GM19455 (cell line): Measurements from ENCODE around the gene NHERF2.
"Not testable (repeated sequence)": the region's sequence is repeated elsewhere in the genome, so short reads cannot be mapped to it uniquely, and the experiment has no call there.

ENCODE experiments used
- ATAC-seq: cut with Tn5 transposase; IDR thresholded peaks from one replicate; pipeline ENCODE4 v1.9.1; 2021; ENCODE audit not compliant: unreplicated experiment

NHERF2 gene

DNA sequence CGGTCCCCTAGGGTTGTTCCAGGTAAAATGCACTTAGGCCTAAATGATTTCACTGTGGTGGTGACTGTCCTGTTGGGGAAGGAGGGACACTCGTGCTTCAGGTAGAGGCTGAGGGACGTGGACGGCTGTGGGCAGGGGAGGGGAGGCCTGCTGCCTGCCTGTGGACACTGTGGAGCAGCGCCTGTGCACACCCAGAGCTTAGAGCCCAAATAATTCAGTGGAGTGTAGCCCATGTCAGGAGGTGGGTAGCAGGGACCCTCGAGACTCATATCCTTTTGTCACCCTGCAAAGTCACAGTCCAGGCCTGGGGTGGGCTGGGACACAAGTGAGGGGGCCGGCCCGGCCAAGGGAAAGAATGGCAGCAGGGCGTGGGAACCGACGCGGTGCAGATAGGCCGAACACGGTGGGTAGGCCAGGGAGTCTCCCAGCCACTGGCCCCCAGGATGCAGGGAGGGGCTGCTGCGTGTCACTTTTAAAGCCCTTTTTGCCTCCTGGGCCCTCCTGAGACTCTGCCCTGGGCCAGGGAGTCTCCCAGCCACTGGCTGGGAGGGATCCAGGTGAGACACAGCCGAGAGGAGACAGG, 733 bp upstream of the NHERF2 start:
- no peak for ATAC-seq

DNA sequence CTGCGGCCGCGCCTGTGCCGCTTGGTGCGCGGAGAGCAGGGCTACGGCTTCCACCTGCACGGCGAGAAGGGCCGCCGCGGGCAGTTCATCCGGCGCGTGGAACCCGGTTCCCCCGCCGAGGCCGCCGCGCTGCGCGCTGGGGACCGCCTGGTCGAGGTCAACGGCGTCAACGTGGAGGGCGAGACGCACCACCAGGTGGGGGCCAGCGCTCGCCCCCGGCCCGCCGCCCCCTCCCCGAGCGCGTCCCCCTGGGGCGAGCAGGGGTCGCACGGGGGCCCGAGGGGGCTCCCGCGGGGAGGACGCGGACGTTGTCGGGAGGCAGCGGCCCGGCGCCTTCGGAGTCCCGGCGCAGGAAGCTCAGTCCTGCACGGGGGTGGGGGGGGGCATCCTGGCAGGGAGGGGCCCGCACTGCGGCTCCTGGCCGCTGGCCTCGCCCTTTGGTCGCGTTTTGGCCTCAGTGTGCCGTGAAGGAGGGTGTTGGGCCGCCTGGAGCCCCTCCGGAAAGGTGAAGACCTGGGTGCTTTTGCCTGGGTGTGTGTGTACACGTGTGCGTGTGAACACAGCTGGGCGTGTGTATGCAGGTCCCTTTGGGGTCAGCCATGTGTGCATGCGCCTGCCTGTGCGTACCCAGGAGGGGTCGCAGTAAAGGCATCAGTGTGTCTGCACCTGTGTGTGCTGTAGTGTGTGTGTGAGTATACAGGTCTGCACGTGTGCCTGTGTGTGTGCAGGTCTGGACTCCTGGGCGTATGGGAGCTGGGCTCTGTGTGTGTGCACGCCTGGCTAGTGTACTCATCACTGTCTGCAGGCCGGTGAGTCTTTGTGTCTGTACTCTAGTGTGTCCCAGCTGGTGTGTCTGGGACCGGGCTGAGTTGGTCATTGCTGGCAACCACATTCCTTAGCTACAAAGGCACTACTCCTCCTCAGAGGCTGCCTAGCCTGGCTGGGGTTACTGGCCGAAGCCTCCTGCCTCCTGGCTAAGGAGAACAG, 615 bp downstream of the NHERF2 start:
- ATAC-seq = no peak

DNA sequence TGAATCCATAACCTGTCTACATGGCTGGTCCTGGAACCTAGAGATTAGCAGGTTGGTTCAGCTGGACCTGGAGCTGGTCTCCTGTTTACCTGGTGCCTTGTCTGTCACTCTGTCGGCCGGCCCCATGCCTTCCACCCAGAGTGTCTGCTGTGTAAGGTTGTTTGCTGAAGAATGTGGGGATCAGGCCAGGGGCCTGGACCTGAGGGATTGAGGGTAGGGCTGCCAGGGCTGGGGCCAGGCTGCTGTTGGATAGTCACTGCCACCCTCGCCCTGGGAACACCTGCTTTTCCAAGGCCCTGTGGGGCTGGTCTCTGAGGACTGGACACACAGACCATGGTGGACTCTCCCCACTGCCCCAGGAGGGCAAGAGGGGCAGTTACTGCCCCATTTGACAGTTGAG, 1.4 kb downstream of the NHERF2 start:
- no peak for ATAC-seq

DNA sequence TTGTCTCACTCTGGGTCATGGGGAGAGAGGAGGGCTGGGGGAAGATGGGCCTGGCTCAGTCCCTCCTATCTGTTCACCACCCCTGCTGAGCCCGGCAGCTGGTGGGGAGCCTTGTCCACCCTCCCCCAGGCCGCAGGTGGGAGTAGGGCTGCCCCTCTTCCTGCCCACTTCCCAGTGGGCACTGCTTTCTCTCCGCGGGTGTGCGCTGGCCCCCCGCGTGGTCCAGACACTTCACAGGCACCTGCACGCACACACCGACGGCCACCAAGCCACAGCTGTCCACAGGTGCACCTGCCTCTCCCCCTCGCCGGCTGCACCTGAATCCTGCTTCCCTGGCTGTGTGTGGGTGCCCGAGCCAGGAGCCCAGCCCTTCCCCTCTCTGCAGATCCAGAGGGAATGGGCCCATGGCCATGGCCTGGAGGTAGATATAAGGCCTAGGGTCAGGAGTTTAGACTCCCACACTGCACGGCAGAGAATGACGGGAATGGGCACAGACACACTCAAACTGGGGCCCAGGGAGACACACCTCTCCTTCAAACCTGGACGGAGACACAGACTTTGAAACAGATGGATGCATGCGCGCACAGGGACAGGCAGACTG, 2.0 kb downstream of the NHERF2 start:
- ATAC-seq = no peak

DNA sequence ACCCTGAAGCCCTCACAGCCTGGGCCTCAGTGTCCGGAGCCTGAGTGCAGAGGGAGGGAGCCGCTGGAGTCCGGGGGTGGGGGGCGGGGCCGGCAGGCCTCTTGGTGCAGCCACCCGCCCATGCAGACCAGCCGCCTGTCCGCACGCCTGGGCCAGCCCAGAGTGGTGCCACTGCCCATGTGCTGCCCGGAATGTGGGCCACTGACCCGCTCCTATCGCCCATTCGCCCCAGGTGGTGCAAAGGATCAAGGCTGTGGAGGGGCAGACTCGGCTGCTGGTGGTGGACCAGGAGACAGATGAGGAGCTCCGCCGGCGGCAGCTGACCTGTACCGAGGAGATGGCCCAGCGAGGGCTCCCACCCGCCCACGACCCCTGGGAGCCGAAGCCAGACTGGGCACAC, 2.6 kb downstream of the NHERF2 start:
- ATAC-seq = no peak

DNA sequence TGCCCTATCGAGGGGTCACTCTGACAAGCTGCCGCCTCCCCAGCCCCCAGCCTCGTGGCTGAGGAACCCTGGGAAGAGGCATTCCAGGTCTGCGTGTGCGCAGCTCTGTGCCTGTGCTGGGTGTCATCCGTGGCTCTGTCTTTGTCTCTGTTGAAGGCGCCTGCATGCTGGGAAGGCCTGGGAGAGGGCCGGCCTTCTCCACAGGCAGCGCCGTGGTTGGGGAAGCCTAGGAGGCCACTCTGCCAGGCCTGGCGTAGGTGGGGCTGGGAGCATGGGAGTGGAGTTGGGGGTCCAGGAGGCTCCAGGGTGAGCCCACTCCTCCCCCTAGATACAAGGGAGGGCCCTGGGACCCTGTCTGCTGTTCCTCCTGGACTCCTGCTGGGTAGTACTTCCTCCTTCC, 3.3 kb downstream of the NHERF2 start:
- ATAC-seq = no peak

DNA sequence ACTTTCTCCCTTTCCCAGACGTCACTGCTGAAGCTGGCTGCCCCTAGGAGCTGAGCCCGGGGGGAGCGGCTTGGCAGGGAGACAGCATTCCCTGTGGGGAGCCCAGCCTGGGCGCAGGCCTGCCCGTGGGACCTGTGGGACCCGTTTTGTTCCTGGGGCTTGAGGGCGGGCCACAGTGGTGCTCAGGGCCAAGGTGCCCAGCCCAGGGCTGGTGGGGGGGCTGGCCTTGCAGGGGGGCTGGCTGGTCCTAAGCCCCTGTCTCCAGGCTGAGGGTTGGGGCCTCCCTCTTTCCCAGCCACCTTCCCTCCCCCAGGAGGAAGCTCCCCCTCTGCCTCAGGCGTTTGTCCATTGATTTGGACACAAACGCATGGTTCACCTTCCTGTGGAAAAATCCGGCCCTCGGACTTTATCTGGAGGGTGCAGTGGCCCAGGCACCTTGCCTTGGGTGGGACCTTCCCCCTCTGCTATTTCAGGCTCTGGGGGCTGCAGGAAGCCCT, 4.4 kb downstream of the NHERF2 start:
- no peak for ATAC-seq

DNA sequence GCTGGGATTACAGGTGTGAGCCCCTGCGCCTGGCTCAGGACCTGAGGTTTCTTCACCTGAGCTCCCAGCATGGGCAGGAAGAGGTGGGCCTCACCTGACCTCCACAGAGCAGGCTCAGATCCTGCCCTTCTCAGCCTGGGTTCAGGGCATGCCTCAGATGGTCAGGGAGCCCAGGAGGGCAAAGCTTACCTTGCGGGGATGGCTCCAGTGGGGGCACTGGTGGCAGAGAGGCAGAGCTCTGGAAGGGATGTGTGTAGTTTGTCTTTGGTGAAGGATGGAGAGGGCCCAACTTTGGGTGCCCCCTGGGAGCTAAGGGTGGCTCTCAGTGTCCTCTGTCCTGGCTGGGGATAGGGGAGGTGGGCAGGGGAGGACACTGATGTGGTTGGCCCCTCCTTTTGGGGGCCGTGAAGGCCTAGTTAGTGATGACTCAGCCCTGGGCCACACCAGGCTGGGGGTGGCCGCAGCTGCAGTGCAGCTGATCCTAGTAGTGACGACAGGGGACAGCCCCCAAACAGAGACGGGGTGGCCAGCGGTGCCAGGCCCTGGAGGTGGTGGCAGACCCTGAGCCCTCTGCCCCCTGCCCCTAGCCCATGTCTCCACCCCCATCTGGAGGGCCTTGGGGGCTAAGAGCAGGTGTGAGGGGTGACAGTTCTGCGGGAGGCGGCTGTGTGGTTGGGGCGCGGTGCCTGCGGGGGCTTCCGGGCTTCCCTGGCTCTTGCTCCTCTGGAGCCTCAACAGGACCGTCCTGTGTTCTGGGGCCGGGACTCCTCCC, 5.8 kb downstream of the NHERF2 start:
- ATAC-seq = no peak

DNA sequence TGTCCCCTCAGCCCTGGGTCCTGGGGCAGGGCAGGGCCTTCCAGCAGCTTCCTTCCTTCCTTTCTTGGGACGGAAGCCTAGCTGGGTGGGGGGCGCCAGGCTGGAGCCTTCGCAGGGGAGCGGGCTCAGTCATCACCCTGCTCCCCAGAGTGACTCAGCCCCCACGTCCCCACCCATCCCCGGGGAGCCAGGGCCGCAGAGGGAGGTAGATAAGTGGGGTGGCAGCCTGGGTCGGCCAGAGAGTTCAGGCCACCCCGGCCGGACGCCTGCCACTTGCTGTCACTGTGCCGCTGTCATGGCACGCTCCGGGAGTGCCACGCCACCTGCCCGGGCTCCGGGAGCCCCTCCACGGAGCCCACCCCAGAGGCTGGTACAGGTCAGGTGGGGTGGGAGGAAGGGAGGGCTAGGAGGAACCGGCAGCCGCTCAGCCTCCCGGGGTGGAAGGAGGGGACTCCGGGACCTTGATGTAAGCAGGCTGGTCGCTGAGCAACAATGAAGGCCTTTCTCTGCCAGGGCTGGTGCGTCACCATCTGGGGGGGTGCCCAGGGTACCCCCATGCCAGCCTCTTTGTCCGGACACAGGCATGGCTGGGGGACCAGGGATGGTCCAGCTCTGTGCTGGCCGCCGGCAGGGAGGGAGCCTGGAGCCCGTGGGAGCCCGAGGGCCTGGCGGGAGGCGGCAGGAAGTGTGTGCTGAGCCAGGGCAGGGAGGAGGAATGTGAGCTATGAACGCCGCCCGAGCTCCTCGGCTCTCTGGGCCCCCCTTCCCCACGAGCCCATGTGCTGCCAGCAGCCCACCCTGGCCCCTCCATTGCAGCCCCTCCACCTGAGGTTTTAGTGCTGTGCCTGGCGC, 6.6 kb downstream of the NHERF2 start:
- ATAC-seq = no peak

DNA sequence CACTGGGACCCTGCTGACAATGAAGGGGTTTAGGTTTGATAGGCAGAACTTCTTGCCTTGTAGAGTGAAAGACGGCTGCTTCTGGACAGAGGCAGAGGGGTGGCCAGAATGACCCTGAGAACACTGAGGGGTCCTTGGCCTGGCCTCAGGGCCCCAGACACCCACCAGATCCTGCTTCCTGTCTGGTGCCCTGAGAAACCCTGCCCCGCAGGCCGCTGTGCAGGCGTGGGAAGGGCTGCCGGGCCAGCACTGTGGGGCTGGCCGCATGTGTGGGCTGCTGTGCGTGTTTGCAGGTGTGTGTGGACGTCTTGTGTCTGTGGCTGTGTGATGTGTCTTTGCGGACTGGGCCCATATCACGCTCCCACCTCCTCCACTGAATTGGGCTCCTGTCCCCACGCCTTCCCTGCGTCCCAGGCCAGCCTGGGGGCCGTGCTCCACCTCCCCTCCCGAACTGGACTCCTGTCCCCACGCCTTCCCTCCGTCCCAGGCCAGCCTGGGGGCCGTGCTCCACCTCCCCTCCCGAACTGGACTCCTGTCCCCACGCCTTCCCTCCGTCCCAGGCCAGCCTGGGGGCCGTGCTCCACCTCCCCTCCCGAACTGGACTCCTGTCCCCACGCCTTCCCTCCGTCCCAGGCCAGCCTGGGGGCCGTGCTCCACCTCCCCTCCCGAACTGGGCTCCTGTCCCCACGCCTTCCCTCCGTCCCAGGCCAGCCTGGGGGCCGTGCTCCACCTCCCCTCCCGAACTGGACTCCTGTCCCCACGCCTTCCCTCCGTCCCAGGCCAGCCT, 7.4 kb downstream of the NHERF2 start:
- ATAC-seq = not testable (repeated sequence)

DNA sequence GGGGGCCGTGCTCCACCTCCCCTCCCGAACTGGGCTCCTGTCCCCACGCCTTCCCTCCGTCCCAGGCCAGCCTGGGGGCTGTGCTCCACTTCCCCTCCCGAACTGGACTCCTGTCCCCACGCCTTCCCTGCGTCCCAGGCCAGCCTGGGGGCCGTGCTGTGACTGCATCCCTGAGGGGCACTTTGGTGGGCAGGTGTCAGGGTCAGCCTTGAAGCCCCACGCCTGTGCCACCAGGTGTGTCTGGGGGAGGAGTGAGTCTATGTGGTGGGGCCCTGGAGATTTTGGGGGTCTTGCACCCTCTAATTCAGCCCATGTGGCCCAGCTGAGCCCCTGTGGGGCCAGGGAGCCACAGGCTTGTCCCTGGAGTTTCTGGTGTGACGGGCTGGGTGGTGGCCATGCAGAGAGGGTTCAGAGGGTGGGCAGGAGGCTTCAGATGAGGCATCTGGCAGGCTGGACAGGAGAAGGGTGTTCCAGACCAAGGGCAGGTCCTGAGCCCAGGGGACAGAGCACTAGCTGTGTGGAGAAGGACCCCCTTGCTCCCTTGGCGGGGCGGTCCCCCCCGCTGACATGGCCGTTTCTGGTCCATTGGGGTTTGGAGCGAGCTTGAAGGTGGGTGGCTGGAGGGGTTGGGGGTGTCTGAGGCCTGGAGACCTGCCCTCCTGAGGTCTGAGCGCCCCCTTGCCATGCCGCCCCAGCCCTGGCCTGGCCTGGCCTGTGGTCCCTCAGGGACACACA, 8.2 kb downstream of the NHERF2 start:
- no peak for ATAC-seq

DNA sequence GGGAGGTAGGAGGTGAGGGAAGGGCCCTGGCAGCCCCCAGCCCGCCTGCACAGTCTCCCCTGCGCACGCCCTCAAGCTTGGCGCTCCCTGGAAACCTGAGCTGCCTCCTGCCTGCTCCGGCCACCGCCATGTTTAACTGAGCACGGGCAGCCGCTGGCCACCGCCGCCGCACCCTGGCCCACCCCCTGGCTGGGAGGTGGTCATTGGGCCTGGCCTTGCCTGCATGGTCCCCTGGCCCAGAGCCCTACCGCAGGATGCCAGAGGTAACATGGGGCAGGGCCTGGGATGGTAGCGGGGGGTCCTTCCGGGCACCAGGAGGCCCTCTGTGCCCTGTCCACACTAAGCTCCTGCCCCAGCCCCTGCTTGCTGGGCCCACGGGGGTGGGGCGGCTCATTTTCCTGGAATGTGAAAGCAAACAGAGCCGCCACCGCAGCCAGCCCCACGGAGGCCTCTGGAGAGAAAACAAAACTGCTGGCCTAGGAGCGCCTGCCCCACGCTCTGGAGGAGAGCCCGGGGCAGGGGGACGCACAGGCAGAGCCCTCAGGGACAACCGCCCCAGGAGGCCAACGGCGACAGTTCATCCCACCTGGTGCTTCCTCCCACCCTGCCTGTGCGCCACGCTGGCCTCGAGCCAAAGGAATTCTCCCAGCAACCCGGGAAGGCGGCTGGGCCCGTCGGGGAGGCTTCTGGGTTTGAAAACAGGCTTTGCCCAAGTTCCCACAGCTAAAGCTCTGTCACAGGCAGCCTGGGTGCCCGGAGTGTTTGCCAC, 8.9 kb downstream of the NHERF2 start:
- no peak for ATAC-seq

DNA sequence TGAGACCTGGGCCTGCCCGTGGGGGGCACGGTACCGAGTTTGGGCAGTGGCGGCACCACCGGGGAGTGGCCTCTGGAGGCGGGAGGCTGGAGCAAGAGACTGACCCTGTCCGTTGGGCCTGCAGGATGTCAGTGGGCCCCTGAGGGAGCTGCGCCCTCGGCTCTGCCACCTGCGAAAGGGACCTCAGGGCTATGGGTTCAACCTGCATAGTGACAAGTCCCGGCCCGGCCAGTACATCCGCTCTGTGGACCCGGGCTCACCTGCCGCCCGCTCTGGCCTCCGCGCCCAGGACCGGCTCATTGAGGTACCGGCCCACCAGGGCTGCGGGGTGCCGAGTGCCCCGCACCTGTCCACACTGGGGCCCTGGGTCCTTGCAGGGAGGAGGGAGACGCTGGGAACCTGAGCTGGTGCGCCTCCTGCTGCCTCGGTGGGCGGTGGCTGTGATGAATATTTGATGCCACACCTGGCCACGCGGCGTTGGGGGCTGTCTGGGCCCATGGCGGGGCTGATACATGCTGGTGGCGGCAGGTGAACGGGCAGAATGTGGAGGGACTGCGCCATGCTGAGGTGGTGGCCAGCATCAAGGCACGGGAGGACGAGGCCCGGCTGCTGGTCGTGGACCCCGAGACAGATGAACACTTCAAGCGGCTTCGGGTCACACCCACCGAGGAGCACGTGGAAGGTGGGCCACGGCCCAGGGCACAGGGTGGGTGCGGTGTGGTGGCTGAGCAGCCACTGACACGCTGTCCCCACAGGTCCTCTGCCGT, 9.7 kb downstream of the NHERF2 start:
- ATAC-seq = no peak

DNA sequence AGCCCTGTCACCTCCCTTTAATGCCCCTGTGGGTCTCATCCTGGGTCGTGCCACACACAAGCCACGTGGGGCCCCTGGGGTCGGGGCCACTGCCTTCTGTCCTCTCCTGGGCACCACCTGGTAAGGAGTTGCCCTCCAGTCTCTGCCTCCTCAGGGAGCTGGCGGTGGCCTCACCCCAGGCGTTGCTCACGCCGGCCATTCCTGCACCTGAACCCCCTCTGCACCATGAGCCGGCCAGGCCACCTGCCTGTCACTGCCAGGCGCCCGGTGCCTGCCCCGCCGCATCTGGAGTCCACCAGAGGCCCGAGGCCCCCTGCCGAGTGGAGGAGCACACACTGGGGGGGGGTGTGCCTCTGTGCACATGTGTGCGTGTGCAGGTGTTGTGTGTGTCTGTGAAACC, 10.4 kb downstream of the NHERF2 start:
- no peak for ATAC-seq

DNA sequence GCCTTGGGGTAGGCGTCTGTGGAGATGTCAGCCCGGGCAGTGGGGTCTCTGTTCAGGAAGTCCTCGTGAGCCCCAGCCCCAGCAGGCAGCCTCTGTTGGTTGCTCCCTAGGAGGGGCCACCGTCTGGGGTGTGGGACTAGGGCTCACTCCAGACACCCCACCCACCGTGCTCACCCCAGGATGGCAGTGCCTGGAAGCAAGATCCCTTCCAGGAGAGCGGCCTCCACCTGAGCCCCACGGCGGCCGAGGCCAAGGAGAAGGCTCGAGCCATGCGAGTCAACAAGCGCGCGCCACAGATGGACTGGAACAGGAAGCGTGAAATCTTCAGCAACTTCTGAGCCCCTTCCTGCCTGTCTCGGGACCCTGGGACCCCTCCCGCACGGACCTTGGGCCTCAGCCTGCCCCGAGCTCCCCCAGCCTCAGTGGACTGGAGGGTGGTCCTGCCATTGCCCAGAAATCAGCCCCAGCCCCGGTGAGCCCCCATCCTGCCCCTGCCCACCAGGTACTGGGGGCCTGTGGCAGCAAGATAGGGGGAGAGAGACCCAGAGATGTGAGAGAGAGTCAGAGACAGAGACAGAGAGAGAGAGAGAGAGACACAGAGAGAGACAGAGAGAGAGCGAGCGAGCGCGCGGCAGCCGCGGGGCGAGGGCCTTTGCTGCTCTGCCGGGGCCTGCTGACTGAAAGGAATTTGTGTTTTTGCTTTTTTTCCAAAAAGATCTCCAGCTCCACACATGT, 11.1 kb downstream of the NHERF2 start:
- ATAC-seq = no peak

DNA sequence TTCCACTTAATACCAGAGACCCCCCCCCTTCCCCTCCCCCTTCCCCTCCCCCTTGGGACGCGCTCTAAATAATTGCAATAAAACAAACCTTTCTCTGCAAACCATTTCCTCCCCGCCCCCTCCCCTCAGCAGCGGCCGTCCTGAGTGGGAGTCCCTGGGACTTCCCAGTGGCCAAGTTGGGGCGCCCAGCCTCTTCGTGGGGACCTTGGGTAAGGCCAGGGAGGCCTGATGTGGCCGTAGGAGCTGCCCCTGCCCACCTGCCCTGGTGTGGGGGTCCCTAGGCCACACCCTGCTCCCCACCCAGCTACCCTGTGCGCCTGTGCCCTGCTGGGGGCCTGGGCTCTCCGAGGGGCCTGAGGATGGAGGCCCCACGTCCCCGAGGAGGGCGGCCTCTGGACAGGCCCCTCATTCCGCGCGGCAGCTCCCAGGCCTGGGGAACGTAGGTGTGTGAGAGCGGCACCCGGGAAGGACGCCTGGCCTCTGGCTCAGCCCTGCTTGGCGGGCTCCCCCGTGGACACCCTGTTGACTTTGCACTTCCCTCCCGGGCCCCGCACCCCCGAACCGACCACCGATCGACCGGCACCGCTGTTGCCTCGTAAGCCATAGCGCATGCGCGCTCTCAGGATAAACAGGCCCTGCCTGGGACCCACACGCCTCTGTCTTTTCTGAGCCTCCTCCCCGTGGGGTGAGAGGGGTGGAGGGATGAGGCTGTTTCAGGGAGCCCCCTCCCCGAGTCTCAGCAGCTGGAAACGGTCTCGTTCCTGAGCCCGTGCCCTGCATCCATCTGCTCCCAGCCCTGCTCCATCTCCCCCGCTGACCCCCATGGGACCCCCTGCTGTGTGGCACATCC, 11.9 kb downstream of the NHERF2 start:
- no peak for ATAC-seq
